H1 (cell line): ENCODE results near the gene LRRTM4. TPM values are rescaled to one million over a fixed set of nuclear protein-coding genes. Genes with fewer than 3 reads are reported as not detected.

ENCODE experiments used
- CTCF ChIA-PET: fragments of 300-600 bp; sonication (Branson Sonifier 250); formaldehyde crosslinking; loops from one replicate; lab custom pipeline; 2021; ENCODE audit not compliant: partially characterized antibody; lab: Charles Lee
- POLR2A ChIA-PET: fragments of 300-600 bp; sonication (Branson Sonifier 250); formaldehyde crosslinking; loops from one replicate; lab custom pipeline; 2021; ENCODE audit warnings: inconsistent platforms; ENCODE audit not compliant: partially characterized antibody; lab: Charles Lee
- DNase-seq, 2 experiments: peaks; one replicate each; pipeline versions ENCODE4 v3.0.0 to v3.0.0-alpha.2; 2010 to 2022; ENCODE audit warnings: low spot score in 2 of 2, low read depth in 1 of 2, mixed read lengths in 1 of 2
- FAIRE-seq: peaks from 2 replicates; lab custom pipeline; 2011; peaks lifted over from hg19 to GRCh38; lab: Jason Lieb, UNC
- H2AFZ ChIP-seq: 2 replicates; pipeline ENCODE4 v1.8.1; 2012; ENCODE audit warnings: low read length, inconsistent platforms
- H2AK5ac ChIP-seq: 2 replicates; pipeline ENCODE4 v1.6.1; 2013; ENCODE audit warnings: low read depth, low read length
- H2BK120ac ChIP-seq: replicated peaks from 2 replicates; pipeline ENCODE3; 2013; ENCODE audit warnings: low read depth, low read length, inconsistent platforms
- H2BK12ac ChIP-seq: 2 replicates; pipeline ENCODE4 v1.6.1; 2013; ENCODE audit warnings: low read depth, low read length
- H2BK15ac ChIP-seq: 2 replicates; pipeline ENCODE4 v1.6.1; 2013; ENCODE audit warnings: low read length
- H2BK20ac ChIP-seq: 2 replicates; pipeline ENCODE4 v1.6.1; 2013; ENCODE audit warnings: low read length
- H2BK5ac ChIP-seq: 2 replicates; pipeline ENCODE4 v1.6.1; 2013; ENCODE audit warnings: low read depth, low read length
- H3K14ac ChIP-seq: 2 replicates; pipeline ENCODE4 v1.6.1; 2013; ENCODE audit warnings: inconsistent platforms; ENCODE audit not compliant: insufficient read length
- H3K18ac ChIP-seq: 2 replicates; pipeline ENCODE4 v1.6.1; 2013; ENCODE audit warnings: low read length; ENCODE audit errors: extremely low read depth
- H3K23ac ChIP-seq: 2 replicates; pipeline ENCODE4 v1.6.1; 2013; ENCODE audit warnings: inconsistent platforms; ENCODE audit not compliant: insufficient read length
- H3K23me2 ChIP-seq: 2 replicates; pipeline ENCODE4 v1.6.1; 2013; ENCODE audit warnings: low read depth, low read length
- H3K27ac ChIP-seq: 2 replicates; pipeline ENCODE4 v1.6.1; 2011; ENCODE audit warnings: low read depth, low read length, inconsistent platforms
- H3K27me3 ChIP-seq, 4 experiments: replicated peaks in 1 of 4; 1 replicate in 1 of 4; 2 replicates in 3 of 4; pipeline versions ENCODE4 v1.6.1 to v1.8.1; 2011 to 2013; ENCODE audit warnings: low read length in 3 of 4, mild to moderate bottlenecking in 3 of 4, inconsistent platforms in 2 of 4, mixed read lengths in 2 of 4, moderate library complexity in 1 of 4; ENCODE audit not compliant: control insufficient read depth in 3 of 4, insufficient read depth in 3 of 4; ENCODE audit errors: extremely low read depth in 1 of 4
- H3K36me3 ChIP-seq, 4 experiments: 2 replicates each; pipeline versions ENCODE4 v1.6.1 to v1.8.1; 2011 to 2013; ENCODE audit warnings: mild to moderate bottlenecking in 4 of 4, low read length in 3 of 4, moderate library complexity in 2 of 4, control low read depth in 1 of 4, inconsistent platforms in 1 of 4; ENCODE audit not compliant: insufficient read depth in 4 of 4, control insufficient read depth in 2 of 4
- H3K4ac ChIP-seq: replicated peaks from 2 replicates; pipeline ENCODE3; 2013; ENCODE audit warnings: low read length, low read depth, mixed read lengths, inconsistent platforms; ENCODE audit not compliant: insufficient read length
- H3K4me1 ChIP-seq, 4 experiments: replicated peaks in 1 of 4; 1 replicate in 1 of 4; 2 replicates in 3 of 4; pipeline versions ENCODE4 v1.6.1 to v1.8.1; 2011 to 2013; ENCODE audit warnings: low read length in 3 of 4, inconsistent platforms in 2 of 4, mixed read lengths in 1 of 4; ENCODE audit not compliant: insufficient read depth in 4 of 4, control insufficient read depth in 3 of 4
- H3K4me2 ChIP-seq, 2 experiments: 2 replicates each; pipeline versions ENCODE4 v1.6.1 to v1.8.1; 2011 to 2013; ENCODE audit warnings: low read depth in 2 of 2, low read length in 2 of 2, control low read depth in 1 of 2, inconsistent platforms in 1 of 2, mild to moderate bottlenecking in 1 of 2; ENCODE audit not compliant: insufficient read depth in 1 of 2
- H3K4me3 ChIP-seq, 4 experiments: fragments of 200-600, 300-600 bp in 1 of 4; sonication (generic), shearing (Covaris generic), sonication (Bioruptor Twin) in 1 of 4; 2 replicates each; pipeline versions ENCODE4 v1.5.1 to v1.8.1; 2011 to 2016; ENCODE audit warnings: low read length in 4 of 4, low read depth in 3 of 4, control low read depth in 2 of 4, inconsistent platforms in 2 of 4, mild to moderate bottlenecking in 2 of 4, mixed read lengths in 1 of 4, moderate library complexity in 1 of 4; ENCODE audit not compliant: insufficient read depth in 2 of 4; ENCODE audit errors: extremely low read depth in 1 of 4
- H3K56ac ChIP-seq: replicated peaks from 2 replicates; pipeline ENCODE3; 2013; ENCODE audit warnings: low read depth, mild to moderate bottlenecking, mixed read lengths, low read length, inconsistent platforms; ENCODE audit not compliant: insufficient read length
- H3K79me1 ChIP-seq: 2 replicates; pipeline ENCODE4 v1.6.1; 2013; ENCODE audit warnings: low read depth, low read length, control low read depth
- H3K79me2 ChIP-seq, 2 experiments: 2 replicates each; pipeline versions ENCODE4 v1.6.1 to v1.8.1; 2012 to 2013; ENCODE audit warnings: low read length in 2 of 2, mild to moderate bottlenecking in 2 of 2, inconsistent platforms in 1 of 2; ENCODE audit not compliant: insufficient read depth in 2 of 2, control insufficient read depth in 1 of 2
- H3K9ac ChIP-seq, 4 experiments: replicated peaks in 1 of 4; 1 replicate in 1 of 4; 2 replicates in 3 of 4; pipeline versions ENCODE4 v1.6.1 to v1.8.1; 2011 to 2013; ENCODE audit warnings: low read depth in 3 of 4, low read length in 3 of 4, control low read depth in 2 of 4, mild to moderate bottlenecking in 2 of 4, moderate library complexity in 2 of 4, inconsistent platforms in 1 of 4; ENCODE audit errors: extremely low read depth in 1 of 4
- H3K9me3 ChIP-seq, 2 experiments: 2 replicates each; pipeline versions ENCODE4 v1.6.1 to v1.8.1; 2012 to 2013; ENCODE audit warnings: mild to moderate bottlenecking in 2 of 2, moderate library complexity in 2 of 2, control low read depth in 1 of 2, inconsistent platforms in 1 of 2, low read depth in 1 of 2, low read length in 1 of 2, mixed read lengths in 1 of 2; ENCODE audit not compliant: insufficient read depth in 2 of 2
- H4K20me1 ChIP-seq, 2 experiments: replicated peaks in 1 of 2; 2 replicates each; pipeline versions ENCODE3 to v1.8.1; 2011 to 2013; ENCODE audit warnings: inconsistent platforms in 2 of 2, low read length in 2 of 2, mild to moderate bottlenecking in 1 of 2; ENCODE audit not compliant: insufficient read depth in 2 of 2, control insufficient read depth in 1 of 2
- H4K5ac ChIP-seq: 2 replicates; pipeline ENCODE4 v1.6.1; 2013; ENCODE audit warnings: low read length, low read depth, mixed read lengths, inconsistent platforms; ENCODE audit not compliant: insufficient read length
- H4K8ac ChIP-seq: 2 replicates; pipeline ENCODE4 v1.8.0; 2013; ENCODE audit warnings: mild to moderate bottlenecking, moderate library complexity, low read length, inconsistent platforms; ENCODE audit not compliant: insufficient read depth; ENCODE audit errors: extremely low read depth
- H4K91ac ChIP-seq: replicated peaks from 2 replicates; pipeline ENCODE3; 2013; ENCODE audit warnings: low read length, mixed read lengths, inconsistent platforms; ENCODE audit not compliant: insufficient read length
- KDM1A ChIP-seq: fragments of 200-600, 300-600 bp; sonication (generic); IDR thresholded peaks from 2 replicates; pipeline ENCODE4 v1.7.1; 2016; ENCODE audit warnings: mild to moderate bottlenecking, low read length, borderline replicate concordance
- TAF1 ChIP-seq: IDR thresholded peaks from 2 replicates; pipeline ENCODE4 v1.6.1; 2011; ENCODE audit warnings: mild to moderate bottlenecking, low read depth, low read length
- WGBS, 2 experiments: shearing (Covaris generic) in 1 of 2; methylation state at CpG; one replicate each; pipeline versions ENCODE4 v1.1.6 to v1.1.7; 2013 to 2015; ENCODE audit warnings: low lambda C conversion rate in 2 of 2, mixed read lengths in 2 of 2, inconsistent platforms in 1 of 2, low coverage in 1 of 2, missing lambda C conversion rate in 1 of 2; ENCODE audit not compliant: insufficient replicate concordance in 2 of 2, insufficient coverage in 1 of 2, insufficient read length in 1 of 2; ENCODE audit errors: extremely low coverage in 1 of 2, missing lambda C conversion rate in 1 of 2; 5-methylcytosine and 5-hydroxymethylcytosine counted together
- polyA plus RNA-seq, 7 experiments: library from polyadenylated mRNA; depleted of rRNA in 3 of 7; stranded (reverse) in 5 of 7; unstranded in 2 of 7; fragments of >200 nt in 5 of 7; fragments of 200-250 nt in 2 of 7; gene quantifications; 1 replicate in 5 of 7; 2 replicates in 1 of 7; 4 replicates in 1 of 7; pipeline versions ENCODE4 v1.2.1 to v1.2.3, GENCODE V29; 2011 to 2013; ENCODE audit warnings: missing spikeins in 2 of 7, mixed read lengths in 2 of 7
- total RNA-seq: library from RNA; stranded (reverse); fragmentation: NEBNext Ultra II Directional; extraction: Animal tissue kit (Norgen Biotek cat#: 25700); gene quantifications from 2 replicates; pipeline ENCODE4 v1.2.1, GENCODE V29; 2021

LRRTM4 gene
- total and polyA plus RNA-seq, 2 of the 8 experiments (the other 6 are each of a cell fraction or from before 2014, with no cell fraction given) = 3.6 to 9.5 TPM

GRCh38 chr2:77301441-77301840, 220.7 kb downstream of the LRRTM4 start:
- no peak for DNase-seq
- no peak overlapping the region for H2BK15ac ChIP-seq
- H3K18ac ChIP-seq = no peak overlapping the region
- WGBS, 2 experiments = 88% methylated on average over 1 of the region's 1 CpG; no CpG with 5 or more reads in 1 of the 2 experiments
- H3K23me2 ChIP-seq = no peaks in the 10 kb centered on the region
- no peak overlapping the region for H3K4me2 ChIP-seq
- H2BK12ac ChIP-seq = no peak overlapping the region
- no peaks in the 10 kb centered on the region for H3K79me2 ChIP-seq
- H3K4ac ChIP-seq = no peak overlapping the region
- H2AK5ac ChIP-seq = no peak overlapping the region
- H2BK5ac ChIP-seq = no peak overlapping the region
- H4K8ac ChIP-seq = no peak overlapping the region
- no peaks in the 10 kb centered on the region for H4K20me1 ChIP-seq
- H3K4me1 ChIP-seq = no peaks in the 10 kb centered on the region
- H3K4me3 ChIP-seq = no peak overlapping the region
- no peak overlapping the region for H3K23ac ChIP-seq
- FAIRE-seq = no peak
- H3K9me3 ChIP-seq = no peaks in the 10 kb centered on the region
- no peak overlapping the region for H3K14ac ChIP-seq
- H2AFZ ChIP-seq = no peak overlapping the region
- no peak overlapping the region for H2BK20ac ChIP-seq
- H3K36me3 ChIP-seq = no peaks in the 10 kb centered on the region
- H3K9ac ChIP-seq = no peak overlapping the region
- H4K91ac ChIP-seq = no peak overlapping the region
- TF ChIP-seq KDM1A = no peak
- TF ChIP-seq TAF1 = no peak
- H3K79me1 ChIP-seq = no peaks in the 10 kb centered on the region
- H3K56ac ChIP-seq = no peak overlapping the region
- POLR2A ChIA-PET = no interaction called here
- no peaks in the 10 kb centered on the region for H3K27me3 ChIP-seq
- H4K5ac ChIP-seq = no peak overlapping the region
- H2BK120ac ChIP-seq = no peak overlapping the region
- CTCF ChIA-PET = no interaction called here
- H3K27ac ChIP-seq = no peak overlapping the region
